ENCODE measurements around the gene EMC9. TPM values are rescaled to one million over a fixed set of nuclear protein-coding genes. Genes with fewer than 3 reads are reported as not detected.

Gene EMC9
- total RNA-seq, 3 donors from 2014 or later: 13.4 to 19.0 (median 16.5) TPM

GRCh38 chr14:24179294-24179960 is 38.0 kb upstream of the EMC9 start:
- intact Hi-C loops (cut with DNase I; ENCODE audit: low total_unique reads): no loop called here

DNA sequence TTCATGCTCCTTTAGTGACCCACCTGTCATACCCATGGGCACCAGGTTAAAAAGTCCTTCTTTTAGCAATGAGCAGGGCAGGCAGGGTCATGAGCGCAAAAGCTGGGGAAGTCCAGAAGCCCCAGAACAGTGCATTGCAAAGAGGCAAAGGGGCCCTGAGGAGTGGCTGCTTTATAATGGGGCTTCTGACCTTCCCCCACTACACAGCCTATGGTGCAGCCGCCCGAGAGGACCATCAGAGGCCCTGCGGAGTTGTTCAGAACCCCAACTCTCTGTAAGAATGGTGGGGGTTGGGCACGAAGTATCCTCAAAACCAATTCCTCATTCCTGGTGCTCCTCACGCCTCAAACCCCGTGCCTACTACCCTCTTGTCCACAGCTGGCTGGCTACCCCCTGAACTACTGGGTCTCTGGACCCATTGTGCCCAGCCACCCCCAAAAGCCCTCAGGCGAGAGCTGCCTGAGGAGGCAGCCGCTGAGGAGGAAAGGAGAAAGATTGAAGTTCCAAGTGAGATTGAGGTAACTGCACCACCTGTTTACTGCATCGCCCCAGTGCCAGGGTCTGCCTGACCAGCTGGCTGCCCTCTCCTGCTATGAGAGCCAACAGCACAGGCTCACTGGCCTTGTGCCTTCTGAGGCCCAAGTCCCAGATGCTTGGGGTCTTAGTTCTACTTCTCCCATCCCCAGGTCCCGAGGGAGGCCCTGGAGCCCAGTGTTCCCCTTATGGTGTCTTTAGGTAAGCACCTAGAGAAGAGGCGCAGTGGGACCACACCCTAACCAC is 37.2 kb upstream of the EMC9 start:
- Histone ChIP-seq H3K27me3 (no peaks in the 10 kb centered on the region), H3K27ac (peak overlapping the region in 1 of 2 donors; percentile 83), H3K36me3 (peaks cover 3% of the 10 kb centered on the region), H3K9me3 (no peaks in the 10 kb centered on the region), H3K4me1 (no peaks in the 10 kb centered on the region), H3K4me3 (no peak overlapping the region)
- intact Hi-C loops (cut with DNase I; ENCODE audit: low total_unique reads): no loop called here
- no peak for TF ChIP-seq POLR2A (IDR thresholded peaks at IDR 0.05)
- TF ChIP-seq, protein P1, sequence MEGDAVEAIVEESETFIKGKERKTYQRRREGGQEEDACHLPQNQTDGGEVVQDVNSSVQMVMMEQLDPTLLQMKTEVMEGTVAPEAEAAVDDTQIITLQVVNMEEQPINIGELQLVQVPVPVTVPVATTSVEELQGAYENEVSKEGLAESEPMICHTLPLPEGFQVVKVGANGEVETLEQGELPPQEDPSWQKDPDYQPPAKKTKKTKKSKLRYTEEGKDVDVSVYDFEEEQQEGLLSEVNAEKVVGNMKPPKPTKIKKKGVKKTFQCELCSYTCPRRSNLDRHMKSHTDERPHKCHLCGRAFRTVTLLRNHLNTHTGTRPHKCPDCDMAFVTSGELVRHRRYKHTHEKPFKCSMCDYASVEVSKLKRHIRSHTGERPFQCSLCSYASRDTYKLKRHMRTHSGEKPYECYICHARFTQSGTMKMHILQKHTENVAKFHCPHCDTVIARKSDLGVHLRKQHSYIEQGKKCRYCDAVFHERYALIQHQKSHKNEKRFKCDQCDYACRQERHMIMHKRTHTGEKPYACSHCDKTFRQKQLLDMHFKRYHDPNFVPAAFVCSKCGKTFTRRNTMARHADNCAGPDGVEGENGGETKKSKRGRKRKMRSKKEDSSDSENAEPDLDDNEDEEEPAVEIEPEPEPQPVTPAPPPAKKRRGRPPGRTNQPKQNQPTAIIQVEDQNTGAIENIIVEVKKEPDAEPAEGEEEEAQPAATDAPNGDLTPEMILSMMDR (IDR thresholded peaks at IDR 0.05): no peak
- TF ChIP-seq POLR2AphosphoS5 (IDR thresholded peaks at IDR 0.05): no peak
- DNase-seq (ENCODE audit: low spot score in 2 of 2): no peak

More at GRCh38 chr14:24179294-24179960, 38.0 kb upstream of the EMC9 start:
- Histone ChIP-seq H3K4me1 (no peaks in the 10 kb centered on the region), H3K9me3 (no peaks in the 10 kb centered on the region), H3K27ac (peak overlapping the region; percentile 66 to 83), H3K4me3 (no peak overlapping the region), H3K36me3 (peaks cover 7% of the 10 kb centered on the region), H3K27me3 (no peaks in the 10 kb centered on the region)
- TF ChIP-seq POLR2A (IDR thresholded peaks at IDR 0.05) (no peak), POLR2AphosphoS5 (IDR thresholded peaks at IDR 0.05) (no peak)
- TF ChIP-seq, protein P1 (IDR thresholded peaks at IDR 0.05): no peak
- no peak for DNase-seq (ENCODE audit: low spot score in 2 of 2)

DNA sequence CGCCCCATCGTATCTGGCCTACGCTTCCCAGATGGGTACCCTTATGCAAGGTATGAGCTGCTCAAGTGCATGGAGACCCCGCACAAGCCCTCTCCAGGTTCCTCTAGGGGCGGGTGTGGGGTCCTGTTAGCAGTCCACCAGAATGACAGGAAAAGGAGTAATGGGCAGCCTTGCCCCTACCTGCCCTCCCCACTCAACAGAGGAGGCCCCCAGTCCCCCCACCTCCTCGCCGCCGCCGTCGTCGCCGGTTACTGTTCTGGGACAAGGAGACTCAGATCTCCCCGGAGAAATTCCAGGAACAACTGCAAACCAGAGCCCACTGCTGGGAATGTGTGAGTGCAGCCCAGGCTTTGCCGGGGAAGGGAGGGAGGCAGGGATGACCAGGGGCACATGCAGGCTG is 36.5 kb upstream of the EMC9 start:
- no peak for DNase-seq (ENCODE audit: low spot score in 2 of 2)
- H3K9me3 ChIP-seq: no peaks in the 10 kb centered on the region
- H3K36me3 ChIP-seq: peaks cover 3% of the 10 kb centered on the region
- TF ChIP-seq POLR2A (IDR thresholded peaks at IDR 0.05) (no peak), POLR2AphosphoS5 (IDR thresholded peaks at IDR 0.05) (no peak)
- TF ChIP-seq, protein P1 (IDR thresholded peaks at IDR 0.05): no peak
- no peak overlapping the region for H3K4me3 ChIP-seq
- intact Hi-C loops (cut with DNase I; ENCODE audit: low total_unique reads): no loop called here
- no peak overlapping the region for H3K27ac ChIP-seq
- no peaks in the 10 kb centered on the region for H3K27me3 ChIP-seq
- no peaks in the 10 kb centered on the region for H3K4me1 ChIP-seq

- no peak for DNase-seq (ENCODE audit: low spot score in 2 of 2)
- Histone ChIP-seq H3K27ac (no peak overlapping the region), H3K4me1 (no peaks in the 10 kb centered on the region), H3K4me3 (no peak overlapping the region), H3K9me3 (no peaks in the 10 kb centered on the region), H3K36me3 (peaks cover 3% of the 10 kb centered on the region), H3K27me3 (no peaks in the 10 kb centered on the region)
- no peak for TF ChIP-seq POLR2AphosphoS5 (IDR thresholded peaks at IDR 0.05)
- TF ChIP-seq, protein P1 (IDR thresholded peaks at IDR 0.05): no peak
- no peak for TF ChIP-seq POLR2A (IDR thresholded peaks at IDR 0.05)
- intact Hi-C loops (cut with DNase I; ENCODE audit: low total_unique reads): no loop called here
Measured at GRCh38 chr14:24177041-24177825, 35.8 kb upstream of the EMC9 start.
